Measurements from ENCODE around the gene DEFB124.

The DEFB124 gene

GRCh38 chr20:31497838-31498540 lies 23.1 kb upstream of the DEFB124 start:
- no peak overlapping the region for H3K9ac ChIP-seq (ENCODE audit: low read length)
- TF ChIP-seq, protein P1, sequence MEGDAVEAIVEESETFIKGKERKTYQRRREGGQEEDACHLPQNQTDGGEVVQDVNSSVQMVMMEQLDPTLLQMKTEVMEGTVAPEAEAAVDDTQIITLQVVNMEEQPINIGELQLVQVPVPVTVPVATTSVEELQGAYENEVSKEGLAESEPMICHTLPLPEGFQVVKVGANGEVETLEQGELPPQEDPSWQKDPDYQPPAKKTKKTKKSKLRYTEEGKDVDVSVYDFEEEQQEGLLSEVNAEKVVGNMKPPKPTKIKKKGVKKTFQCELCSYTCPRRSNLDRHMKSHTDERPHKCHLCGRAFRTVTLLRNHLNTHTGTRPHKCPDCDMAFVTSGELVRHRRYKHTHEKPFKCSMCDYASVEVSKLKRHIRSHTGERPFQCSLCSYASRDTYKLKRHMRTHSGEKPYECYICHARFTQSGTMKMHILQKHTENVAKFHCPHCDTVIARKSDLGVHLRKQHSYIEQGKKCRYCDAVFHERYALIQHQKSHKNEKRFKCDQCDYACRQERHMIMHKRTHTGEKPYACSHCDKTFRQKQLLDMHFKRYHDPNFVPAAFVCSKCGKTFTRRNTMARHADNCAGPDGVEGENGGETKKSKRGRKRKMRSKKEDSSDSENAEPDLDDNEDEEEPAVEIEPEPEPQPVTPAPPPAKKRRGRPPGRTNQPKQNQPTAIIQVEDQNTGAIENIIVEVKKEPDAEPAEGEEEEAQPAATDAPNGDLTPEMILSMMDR (IDR thresholded peaks at IDR 0.05; ENCODE audit: low read length): no peak
- no peak for TF ChIP-seq EZH2 (IDR thresholded peaks at IDR 0.05; ENCODE audit: borderline replicate concordance, low read length)
- no peaks in the 10 kb centered on the region for H3F3A ChIP-seq (ENCODE audit: insufficient read depth, low read length)
- H3K27ac ChIP-seq (ENCODE audit: low read depth, low read length, poor library complexity, severe bottlenecking): no peak overlapping the region
- H3K4me2 ChIP-seq (ENCODE audit: low read length): no peak overlapping the region
- no peaks in the 10 kb centered on the region for H3K9me3 ChIP-seq (ENCODE audit: low read length)
- no peaks in the 10 kb centered on the region for H3K27me3 ChIP-seq (ENCODE audit: insufficient read depth, low read length)
- H2AFZ ChIP-seq (ENCODE audit: low read length): no peak overlapping the region
- H3K4me1 ChIP-seq (ENCODE audit: insufficient read depth, low read length, severe bottlenecking): no peaks in the 10 kb centered on the region
- no peaks in the 10 kb centered on the region for H3K9me2 ChIP-seq (ENCODE audit: low read depth, low read length)
- H3K36me3 ChIP-seq (ENCODE audit: insufficient read depth, low read length): no peaks in the 10 kb centered on the region
- H3K79me2 ChIP-seq (ENCODE audit: insufficient read depth, low read length): no peaks in the 10 kb centered on the region
- no peaks in the 10 kb centered on the region for H4K20me1 ChIP-seq (ENCODE audit: insufficient read depth, low read length)
- H3K4me3 ChIP-seq (ENCODE audit: low read depth, low read length, poor library complexity, severe bottlenecking): no peak overlapping the region

DNA sequence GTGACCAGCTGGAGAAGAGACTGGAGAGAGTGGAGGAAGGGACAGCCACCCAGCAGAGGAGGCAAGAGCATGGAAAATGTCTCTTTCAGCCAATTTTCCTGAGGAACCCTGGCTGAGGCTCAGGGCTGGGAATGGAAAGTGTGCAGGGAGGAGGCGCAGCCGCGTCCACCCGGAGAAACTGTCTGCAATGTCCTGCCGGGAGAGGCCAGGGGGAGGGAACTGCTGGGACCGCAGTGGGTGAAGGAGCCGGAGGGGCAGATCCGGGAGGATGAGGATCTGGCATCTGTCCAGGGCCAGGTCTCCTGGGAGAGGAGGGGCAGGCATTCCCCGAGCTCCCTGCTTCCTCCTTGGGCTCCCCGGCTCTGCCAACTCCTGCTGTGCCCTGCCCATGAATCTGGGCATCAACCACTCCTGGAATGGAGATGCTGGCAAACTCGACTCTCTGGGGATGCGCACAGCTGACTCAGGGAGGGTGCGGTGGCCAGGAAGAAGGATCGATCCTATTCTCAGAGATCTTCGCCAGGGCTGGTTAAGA lies 21.9 kb upstream of the DEFB124 start:
- Histone ChIP-seq H3K79me2 (ENCODE audit: insufficient read depth, low read length) (no peaks in the 10 kb centered on the region), H3K36me3 (ENCODE audit: insufficient read depth, low read length) (no peaks in the 10 kb centered on the region), H3K4me3 (ENCODE audit: low read depth, low read length, poor library complexity, severe bottlenecking) (no peak overlapping the region), H3K4me2 (ENCODE audit: low read length) (no peak overlapping the region), H2AFZ (ENCODE audit: low read length) (no peak overlapping the region), H3K9me3 (ENCODE audit: low read length) (no peaks in the 10 kb centered on the region), H4K20me1 (ENCODE audit: insufficient read depth, low read length) (no peaks in the 10 kb centered on the region), H3K9me2 (ENCODE audit: low read depth, low read length) (no peaks in the 10 kb centered on the region), H3K27me3 (ENCODE audit: insufficient read depth, low read length) (no peaks in the 10 kb centered on the region), H3K27ac (ENCODE audit: low read depth, low read length, poor library complexity, severe bottlenecking) (no peak overlapping the region), H3K4me1 (ENCODE audit: insufficient read depth, low read length, severe bottlenecking) (no peaks in the 10 kb centered on the region), H3F3A (ENCODE audit: insufficient read depth, low read length) (no peaks in the 10 kb centered on the region), H3K9ac (ENCODE audit: low read length) (no peak overlapping the region)
- TF ChIP-seq EZH2 (IDR thresholded peaks at IDR 0.05; ENCODE audit: borderline replicate concordance, low read length): no peak
- TF ChIP-seq, protein P1 (IDR thresholded peaks at IDR 0.05; ENCODE audit: low read length): no peak

- H3K4me2 ChIP-seq (ENCODE audit: low read length): no peak overlapping the region
- H3F3A ChIP-seq (ENCODE audit: insufficient read depth, low read length): no peaks in the 10 kb centered on the region
- no peaks in the 10 kb centered on the region for H3K79me2 ChIP-seq (ENCODE audit: insufficient read depth, low read length)
- H3K27me3 ChIP-seq (ENCODE audit: insufficient read depth, low read length): no peaks in the 10 kb centered on the region
- H3K4me3 ChIP-seq (ENCODE audit: low read depth, low read length, poor library complexity, severe bottlenecking): no peak overlapping the region
- H3K27ac ChIP-seq (ENCODE audit: low read depth, low read length, poor library complexity, severe bottlenecking): no peak overlapping the region
- no peaks in the 10 kb centered on the region for H3K9me2 ChIP-seq (ENCODE audit: low read depth, low read length)
- no peaks in the 10 kb centered on the region for H3K36me3 ChIP-seq (ENCODE audit: insufficient read depth, low read length)
- H4K20me1 ChIP-seq (ENCODE audit: insufficient read depth, low read length): no peaks in the 10 kb centered on the region
- no peaks in the 10 kb centered on the region for H3K9me3 ChIP-seq (ENCODE audit: low read length)
- TF ChIP-seq, protein P1 (IDR thresholded peaks at IDR 0.05; ENCODE audit: low read length): no peak; the same call in 1 of the 2 replicates
- TF ChIP-seq EZH2 (IDR thresholded peaks at IDR 0.05; ENCODE audit: borderline replicate concordance, low read length): no peak
- H3K9ac ChIP-seq (ENCODE audit: low read length): no peak overlapping the region
- H2AFZ ChIP-seq (ENCODE audit: low read length): no peak overlapping the region
- H3K4me1 ChIP-seq (ENCODE audit: insufficient read depth, low read length, severe bottlenecking): no peaks in the 10 kb centered on the region
Observed at GRCh38 chr20:31494131-31494530, 19.2 kb upstream of the DEFB124 start.

All from OCI-LY1 (cell line).